Erythroblast (primary cell): Measurements from ENCODE around the gene B3GNT5.

Source experiments
- GATA1 ChIP-seq: IDR thresholded peaks from 2 replicates; pipeline ENCODE4 v1.6.1; 2011; ENCODE audit warnings: low read depth, mild to moderate bottlenecking, control low read depth, low read length, moderate library complexity
- POLR2A ChIP-seq: IDR thresholded peaks from 2 replicates; pipeline ENCODE4 v1.6.1; 2011; ENCODE audit warnings: mild to moderate bottlenecking, low read length

GRCh38 chr3:183212096-183212495 is 41.0 kb upstream of the B3GNT5 start:
- TF ChIP-seq POLR2A, result no peak
- TF ChIP-seq GATA1, result no peak
